GM12875 (cell line): Measurements from ENCODE around the gene TENM3.

Experiments
- H3K4me3 ChIP-seq: one replicate; pipeline ENCODE4 v1.5.1; 2011; ENCODE audit warnings: low read depth, low read length, control low read depth
- TF ChIP-seq, protein P1 (sequence below): IDR thresholded peaks from 2 replicates; pipeline ENCODE4 v1.5.1; 2011; ENCODE audit warnings: low read depth, mild to moderate bottlenecking, control low read depth, inconsistent platforms, low read length, moderate library complexity, borderline replicate concordance; ENCODE audit not compliant: insufficient read depth

TENM3 gene

GRCh38 chr4:182264139-182264752 lies 21.0 kb downstream of the TENM3 start:
- TF ChIP-seq, protein P1, sequence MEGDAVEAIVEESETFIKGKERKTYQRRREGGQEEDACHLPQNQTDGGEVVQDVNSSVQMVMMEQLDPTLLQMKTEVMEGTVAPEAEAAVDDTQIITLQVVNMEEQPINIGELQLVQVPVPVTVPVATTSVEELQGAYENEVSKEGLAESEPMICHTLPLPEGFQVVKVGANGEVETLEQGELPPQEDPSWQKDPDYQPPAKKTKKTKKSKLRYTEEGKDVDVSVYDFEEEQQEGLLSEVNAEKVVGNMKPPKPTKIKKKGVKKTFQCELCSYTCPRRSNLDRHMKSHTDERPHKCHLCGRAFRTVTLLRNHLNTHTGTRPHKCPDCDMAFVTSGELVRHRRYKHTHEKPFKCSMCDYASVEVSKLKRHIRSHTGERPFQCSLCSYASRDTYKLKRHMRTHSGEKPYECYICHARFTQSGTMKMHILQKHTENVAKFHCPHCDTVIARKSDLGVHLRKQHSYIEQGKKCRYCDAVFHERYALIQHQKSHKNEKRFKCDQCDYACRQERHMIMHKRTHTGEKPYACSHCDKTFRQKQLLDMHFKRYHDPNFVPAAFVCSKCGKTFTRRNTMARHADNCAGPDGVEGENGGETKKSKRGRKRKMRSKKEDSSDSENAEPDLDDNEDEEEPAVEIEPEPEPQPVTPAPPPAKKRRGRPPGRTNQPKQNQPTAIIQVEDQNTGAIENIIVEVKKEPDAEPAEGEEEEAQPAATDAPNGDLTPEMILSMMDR: no peak
- no peak overlapping the region for H3K4me3 ChIP-seq

DNA sequence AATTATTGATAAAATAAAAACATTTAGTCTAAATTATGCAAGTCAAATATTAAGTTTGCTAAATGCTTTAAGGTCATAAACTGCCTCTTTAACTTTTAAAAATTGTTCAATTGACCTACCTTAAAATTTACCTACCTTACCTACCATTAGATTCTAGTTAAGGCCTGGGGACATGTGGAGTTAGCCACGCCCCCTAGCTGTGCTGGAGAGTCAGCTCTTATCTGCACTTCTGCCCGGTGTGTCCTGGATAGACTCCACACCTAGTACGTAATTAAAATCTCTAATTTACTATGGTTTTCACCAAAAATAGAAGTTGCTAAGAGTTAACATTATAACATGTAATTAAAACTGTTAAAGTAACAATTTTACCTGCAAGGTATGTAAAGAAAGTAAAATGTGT lies 22.7 kb downstream of the TENM3 start:
- no peak overlapping the region for H3K4me3 ChIP-seq
- TF ChIP-seq, protein P1: no peak

DNA sequence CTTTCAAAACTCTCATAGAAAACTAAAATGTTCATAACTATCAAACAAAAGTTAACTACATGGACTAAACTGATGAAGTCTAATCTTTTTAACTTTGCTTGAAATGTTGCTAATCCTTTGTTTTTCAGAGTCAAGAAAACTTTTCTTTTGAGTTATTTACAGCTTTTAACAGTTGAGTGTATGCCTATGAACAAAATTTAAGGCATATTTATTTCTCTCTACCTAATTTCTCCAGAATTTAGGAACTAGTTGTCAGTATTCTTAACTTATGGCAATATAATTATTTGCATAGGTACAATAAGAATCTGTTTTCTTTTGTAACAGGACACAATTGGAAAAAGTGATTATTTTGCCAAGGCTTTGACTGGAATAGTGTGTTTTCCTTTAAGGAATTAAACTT lies 23.8 kb downstream of the TENM3 start:
- TF ChIP-seq, protein P1: no peak
- H3K4me3 ChIP-seq: no peak overlapping the region

GRCh38 chr4:182268966-182269365 lies 25.8 kb downstream of the TENM3 start:
- H3K4me3 ChIP-seq: no peak overlapping the region
- TF ChIP-seq, protein P1: no peak

DNA sequence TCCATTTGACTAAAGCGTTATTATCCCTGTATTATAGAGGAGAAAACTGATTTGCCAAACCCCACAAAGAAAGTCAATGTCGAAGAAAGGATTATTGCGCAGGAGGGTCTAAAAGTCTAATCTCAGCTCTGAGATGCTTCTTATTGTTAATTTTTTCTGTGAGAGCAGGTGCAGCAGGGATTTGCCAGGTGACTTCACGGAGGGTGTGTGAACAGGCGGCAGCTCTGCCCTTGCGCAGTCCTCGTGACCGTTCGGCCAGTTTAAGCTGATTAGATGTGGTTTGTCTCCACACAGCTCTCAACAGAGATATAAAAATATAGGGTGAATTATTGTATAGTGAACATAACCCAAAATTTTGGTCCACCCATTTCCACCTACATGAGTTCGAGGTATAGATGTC lies 28.5 kb downstream of the TENM3 start:
- TF ChIP-seq, protein P1: no peak

GRCh38 chr4:182272151-182272550 lies 28.9 kb downstream of the TENM3 start:
- TF ChIP-seq, protein P1: no peak
- H3K4me3 ChIP-seq: no peak overlapping the region

More for the DNA sequence above, 28.5 kb downstream of the TENM3 start:
- H3K4me3 ChIP-seq: no peak overlapping the region

DNA sequence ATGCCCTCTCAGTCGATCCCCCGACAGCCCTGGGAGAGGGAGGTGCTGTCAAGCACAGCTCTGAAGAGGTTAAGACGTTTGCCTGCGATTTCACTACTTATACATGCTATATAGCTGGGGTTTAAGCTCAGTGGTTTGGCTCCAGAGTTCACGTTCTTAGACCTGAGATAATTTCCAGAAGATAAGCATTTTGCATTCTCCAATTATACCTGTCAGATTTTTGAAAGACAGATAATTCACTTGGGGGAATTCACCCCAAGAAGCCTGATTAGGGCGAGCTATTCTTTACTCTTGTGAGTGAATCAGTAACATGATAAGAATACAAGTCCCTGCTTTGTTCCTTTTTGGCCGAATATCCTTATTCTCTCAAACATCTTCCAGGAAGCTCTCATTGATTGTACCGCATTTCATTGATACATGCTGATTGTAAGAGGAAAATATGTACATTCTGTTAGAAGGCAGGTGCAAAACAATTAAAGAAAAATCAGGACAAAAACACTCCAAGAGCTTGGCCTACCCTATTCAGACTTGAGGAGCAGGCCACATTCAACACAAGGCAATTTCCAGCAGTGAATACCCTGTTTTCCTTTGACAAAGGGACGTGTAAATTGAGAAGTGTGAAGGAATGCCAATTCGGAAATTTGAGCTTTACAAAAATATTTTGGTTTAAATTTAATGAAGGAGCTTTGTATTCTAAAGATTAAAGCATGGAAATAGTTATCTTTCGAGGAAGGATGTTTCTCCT lies 30.2 kb downstream of the TENM3 start:
- no peak overlapping the region for H3K4me3 ChIP-seq
- TF ChIP-seq, protein P1: no peak
